ENCODE results near the gene DCBLD1. TPM values are rescaled to one million over a fixed set of nuclear protein-coding genes. Genes with fewer than 3 reads are reported as not detected.

The DCBLD1 gene
- total and polyA plus RNA-seq, 2 of the 13 experiments (the other 11 are each of a cell fraction or from before 2014, with no cell fraction given): 23.2 to 41.5 TPM

GRCh38 chr6:117481278-117481925 is 1.1 kb upstream of the DCBLD1 start (continued):
- TF ChIP-seq PRPF4 (IDR thresholded peaks at IDR 0.05; ENCODE audit: low read depth, low read length, poor library complexity, severe bottlenecking): no peak
- peak; percentile 79 for TF ChIP-seq ATF2 (CRISPR knock-in tag; IDR thresholded peaks at IDR 0.05)
- TF ChIP-seq ARID3A (IDR thresholded peaks at IDR 0.05; ENCODE audit: low read depth, low read length): no peak
- TF ChIP-seq ZNF629 (CRISPR knock-in tag; conservative IDR thresholded peaks at IDR 0.05): no peak; the same call in 1 of the 2 replicates
- TF ChIP-seq ZNF414 (CRISPR knock-in tag; IDR thresholded peaks at IDR 0.05): 0 out of 2 replicates have a peak, but pooled peaks have one; percentile 62
- TF ChIP-seq ZNF562 (CRISPR knock-in tag; IDR thresholded peaks at IDR 0.05; ENCODE audit: borderline replicate concordance): no peak
- TF ChIP-seq NFIB (CRISPR knock-in tag; IDR thresholded peaks at IDR 0.05; ENCODE audit: borderline replicate concordance): no peak
- TF ChIP-seq PHF5A (CRISPR knock-in tag; IDR thresholded peaks at IDR 0.05; ENCODE audit: low read depth, unreplicated experiment): no peak
- no peak for TF ChIP-seq MAFK (conservative IDR thresholded peaks at IDR 0.05 in 1 of 2, IDR thresholded peaks at IDR 0.05 in 1 of 2; ENCODE audit: low read length in 2 of 2)
- TF ChIP-seq ZNF20 (CRISPR knock-in tag; IDR thresholded peaks at IDR 0.05): no peak
- peak; percentile 90 for TF ChIP-seq AHR (CRISPR knock-in tag; IDR thresholded peaks at IDR 0.05)
- peak; percentile 89 for TF ChIP-seq ZNF292 (CRISPR knock-in tag; IDR thresholded peaks at IDR 0.05; ENCODE audit: borderline replicate concordance, low read depth)
- TF ChIP-seq SSRP1 (CRISPR knock-in tag; IDR thresholded peaks at IDR 0.05): no peak
- peak; percentile 86 for TF ChIP-seq ZNF687 (CRISPR knock-in tag; IDR thresholded peaks at IDR 0.05)
- TF ChIP-seq CENPBD1 (CRISPR knock-in tag; IDR thresholded peaks at IDR 0.05; ENCODE audit: borderline replicate concordance, low read depth): no peak
- no peak for TF ChIP-seq BRF2 (CRISPR knock-in tag; IDR thresholded peaks at IDR 0.05)
- TF ChIP-seq RBFOX2 (IDR thresholded peaks at IDR 0.05; ENCODE audit: low read depth, low read length): peak; percentile 68
- TF ChIP-seq CENPX (CRISPR knock-in tag; IDR thresholded peaks at IDR 0.05): no peak
- TF ChIP-seq XRCC5 (optimal IDR thresholded peaks at IDR 0.05; ENCODE audit: low read length): peak; percentile 74
- peak; percentile 98 for TF ChIP-seq MAX (IDR thresholded peaks at IDR 0.05)
